Glutamatergic neuron (in vitro differentiated cells): Measurements from ENCODE around the gene ZCCHC14. TPM values are rescaled to one million over a fixed set of nuclear protein-coding genes. Genes with fewer than 3 reads are reported as not detected.
"Not testable (repeated sequence)": the region's sequence is repeated elsewhere in the genome, so short reads cannot be mapped to it uniquely, and the experiment has no call there.

Source experiments
- DNase-seq: peaks from one replicate; pipeline ENCODE4 v3.0.0; 2022
- H3K27ac Mint-ChIP-seq: one replicate; pipeline ENCODE4 v1.8.0; 2020; ENCODE audit warnings: mild to moderate bottlenecking, mixed read lengths, inconsistent platforms; ENCODE audit not compliant: unreplicated experiment
- H3K27me3 Mint-ChIP-seq: one replicate; pipeline ENCODE4 v1.8.0; 2020; ENCODE audit warnings: mild to moderate bottlenecking, moderate library complexity, mixed read lengths, inconsistent platforms; ENCODE audit not compliant: unreplicated experiment
- H3K36me3 Mint-ChIP-seq: one replicate; pipeline ENCODE4 v1.8.0; 2020; ENCODE audit warnings: mild to moderate bottlenecking, mixed read lengths, inconsistent platforms; ENCODE audit not compliant: unreplicated experiment
- H3K4me1 Mint-ChIP-seq: one replicate; pipeline ENCODE4 v1.8.0; 2020; ENCODE audit warnings: mild to moderate bottlenecking, low read depth, mixed read lengths, inconsistent platforms; ENCODE audit not compliant: unreplicated experiment
- H3K4me3 Mint-ChIP-seq: one replicate; pipeline ENCODE4 v1.8.0; 2020; ENCODE audit warnings: mild to moderate bottlenecking, mixed read lengths, inconsistent platforms; ENCODE audit not compliant: unreplicated experiment
- H3K9me3 Mint-ChIP-seq: one replicate; pipeline ENCODE4 v1.8.0; 2020; ENCODE audit warnings: mild to moderate bottlenecking, moderate library complexity, mixed read lengths, inconsistent platforms; ENCODE audit not compliant: unreplicated experiment
- CTCF ChIP-seq: fragments of 200-600 bp; sonication (generic); IDR thresholded peaks from one replicate; pipeline ENCODE4 v1.5.0; 2021; ENCODE audit not compliant: partially characterized antibody, unreplicated experiment
- total RNA-seq: library from RNA; stranded (reverse); fragmentation: NEBNext Ultra II Directional; extraction: Animal tissue kit (Norgen Biotek cat#: 25700); gene quantifications from one replicate; pipeline ENCODE4 v1.2.1, GENCODE V29; 2021; ENCODE audit not compliant: unreplicated experiment

ZCCHC14 gene
- total RNA-seq, 1 donor from 2014 or later: 29.2 TPM

- peaks cover 3% of the 10 kb centered on the region for H3K27me3 Mint-ChIP-seq
- TF ChIP-seq CTCF: no peak
- peaks cover 11% of the 10 kb centered on the region for H3K36me3 Mint-ChIP-seq
- DNase-seq: no peak
- no peak overlapping the region for H3K27ac Mint-ChIP-seq
- no peaks in the 10 kb centered on the region for H3K4me1 Mint-ChIP-seq
- no peak overlapping the region for H3K4me3 Mint-ChIP-seq
- H3K9me3 Mint-ChIP-seq: peaks cover 6% of the 10 kb centered on the region
These were observed 32.5 kb upstream of the ZCCHC14 start for GRCh38 chr16:87525352-87525751.

- Mint-ChIP-seq H3K9me3 (peaks cover 6% of the 10 kb centered on the region), H3K36me3 (peaks cover 4% of the 10 kb centered on the region), H3K4me1 (peaks cover 2% of the 10 kb centered on the region), H3K4me3 (no peak overlapping the region), H3K27ac (no peak overlapping the region), H3K27me3 (peaks cover 3% of the 10 kb centered on the region)
- no peak for TF ChIP-seq CTCF
- no peak for DNase-seq
These were observed 31.6 kb upstream of the ZCCHC14 start for GRCh38 chr16:87524407-87524806.

GRCh38 chr16:87523605-87524004 is 30.8 kb upstream of the ZCCHC14 start:
- H3K4me1 Mint-ChIP-seq, H3K27ac Mint-ChIP-seq, H3K36me3 Mint-ChIP-seq, DNase-seq, H3K4me3 Mint-ChIP-seq, H3K9me3 Mint-ChIP-seq, H3K27me3 Mint-ChIP-seq: not testable (repeated sequence)

- not testable (repeated sequence) for H3K27me3 Mint-ChIP-seq, H3K4me1 Mint-ChIP-seq, H3K27ac Mint-ChIP-seq, DNase-seq, H3K4me3 Mint-ChIP-seq, H3K36me3 Mint-ChIP-seq, H3K9me3 Mint-ChIP-seq
These were observed 28.9 kb upstream of the ZCCHC14 start for GRCh38 chr16:87521764-87522163.

- H3K27ac Mint-ChIP-seq, DNase-seq, H3K9me3 Mint-ChIP-seq, H3K36me3 Mint-ChIP-seq, H3K4me3 Mint-ChIP-seq, H3K27me3 Mint-ChIP-seq: not testable (repeated sequence)
- H3K4me1 Mint-ChIP-seq: peaks cover 14% of the 10 kb centered on the region
These were observed 26.3 kb upstream of the ZCCHC14 start for GRCh38 chr16:87519170-87519569.

- H3K9me3 Mint-ChIP-seq, DNase-seq, H3K4me3 Mint-ChIP-seq, H3K27ac Mint-ChIP-seq, H3K27me3 Mint-ChIP-seq, H3K36me3 Mint-ChIP-seq: not testable (repeated sequence)
- peaks cover 14% of the 10 kb centered on the region for H3K4me1 Mint-ChIP-seq
These were observed 25.7 kb upstream of the ZCCHC14 start for GRCh38 chr16:87518430-87519051.

- not testable (repeated sequence) for H3K27me3 Mint-ChIP-seq, H3K27ac Mint-ChIP-seq, DNase-seq, H3K36me3 Mint-ChIP-seq, H3K4me3 Mint-ChIP-seq, H3K9me3 Mint-ChIP-seq
- peaks cover 14% of the 10 kb centered on the region for H3K4me1 Mint-ChIP-seq
These were observed 25.0 kb upstream of the ZCCHC14 start for GRCh38 chr16:87517610-87518429.
